ENCODE results near the gene ZCCHC14. TPM values are rescaled to one million over a fixed set of nuclear protein-coding genes. Genes with fewer than 3 reads are reported as not detected.

ZCCHC14 gene
- total RNA-seq, 2 experiments from 2014 or later: 12.4 to 13.9 TPM

DNA sequence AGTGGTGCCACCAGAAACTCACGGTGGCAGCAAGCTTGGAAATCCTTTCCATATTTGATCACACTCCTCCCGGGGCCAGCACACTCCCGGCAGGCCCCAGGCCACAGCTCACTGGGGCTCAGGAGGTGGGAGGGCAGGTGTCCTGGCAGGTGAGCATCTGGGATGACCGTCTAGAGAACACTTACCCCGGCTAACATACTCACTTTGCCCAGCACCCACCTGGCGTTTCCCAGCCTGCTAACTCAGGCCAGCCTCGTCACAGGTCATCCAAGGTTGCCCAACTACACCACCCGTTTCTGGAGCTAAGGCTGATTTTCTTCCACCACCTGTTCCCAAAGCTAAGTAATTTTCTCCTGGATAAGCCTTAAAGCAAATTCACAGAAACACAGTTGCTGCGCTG is 134.1 kb downstream of the ZCCHC14 start:
- Mint-ChIP-seq H3K27ac (no peak overlapping the region), H3K36me3 (ENCODE audit: low read depth) (peaks cover 13% of the 10 kb centered on the region)
- CTCF ChIA-PET: no interaction called here

DNA sequence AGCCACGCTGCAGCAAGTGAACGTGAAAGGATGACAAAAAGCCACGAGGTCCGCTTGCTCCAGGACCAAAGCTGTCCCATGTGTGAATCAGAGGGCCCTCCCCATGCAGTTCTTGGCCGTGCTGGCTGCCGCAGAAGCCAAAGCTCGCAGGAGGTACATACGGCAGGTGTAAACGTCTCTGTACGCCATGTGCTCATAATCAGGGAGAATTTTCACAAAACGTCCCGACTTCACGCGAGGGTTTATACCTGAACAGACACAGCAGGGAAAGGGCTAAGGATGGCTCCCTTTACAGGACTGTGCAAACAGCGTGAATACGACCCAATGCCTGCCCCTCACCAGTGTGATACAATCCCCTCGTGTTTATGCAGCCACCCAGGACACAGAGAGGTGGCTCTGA is 134.6 kb downstream of the ZCCHC14 start:
- H3K36me3 Mint-ChIP-seq (ENCODE audit: low read depth): peaks cover 13% of the 10 kb centered on the region
- no peak overlapping the region for H3K27ac Mint-ChIP-seq
- DNase-seq: no peak
- CTCF ChIA-PET: no interaction called here
- H3K9me3 Mint-ChIP-seq: no peaks in the 10 kb centered on the region
- H3K4me3 Mint-ChIP-seq: no peak overlapping the region
- intact Hi-C loops (cut with micrococcal nuclease): no loop called here
- H3K27me3 Mint-ChIP-seq (ENCODE audit: low read depth): no peaks in the 10 kb centered on the region
- H3K4me1 Mint-ChIP-seq (ENCODE audit: low read depth): peaks cover 7% of the 10 kb centered on the region

More for the DNA sequence above, 134.1 kb downstream of the ZCCHC14 start:
- peaks cover 7% of the 10 kb centered on the region for H3K4me1 Mint-ChIP-seq (ENCODE audit: low read depth)
- intact Hi-C loops (cut with micrococcal nuclease): no loop called here
- no peak overlapping the region for H3K4me3 Mint-ChIP-seq
- H3K9me3 Mint-ChIP-seq: no peaks in the 10 kb centered on the region
- no peaks in the 10 kb centered on the region for H3K27me3 Mint-ChIP-seq (ENCODE audit: low read depth)
- DNase-seq: no peak

DNA sequence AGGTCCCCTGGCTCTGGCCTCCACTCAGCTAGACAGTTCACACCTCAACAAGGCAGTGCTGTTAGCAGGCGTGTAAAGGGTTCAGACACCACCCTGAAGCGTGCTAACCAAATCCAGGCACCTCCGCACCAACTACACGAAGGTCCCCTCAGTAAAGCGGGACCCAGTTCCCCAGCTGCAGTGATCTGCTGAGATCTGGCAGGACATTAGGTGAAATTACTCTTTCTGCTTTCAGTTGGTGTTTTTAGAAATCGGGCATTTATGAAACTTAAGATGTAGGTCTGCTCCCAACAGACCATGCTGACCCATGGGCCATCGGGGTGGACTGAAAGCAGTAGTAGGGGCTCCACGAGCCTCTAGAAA is 136.4 kb downstream of the ZCCHC14 start:
- no peak overlapping the region for H3K27ac Mint-ChIP-seq
- no peaks in the 10 kb centered on the region for H3K27me3 Mint-ChIP-seq (ENCODE audit: low read depth)
- H3K9me3 Mint-ChIP-seq: no peaks in the 10 kb centered on the region
- peaks cover 13% of the 10 kb centered on the region for H3K36me3 Mint-ChIP-seq (ENCODE audit: low read depth)
- DNase-seq: no peak
- intact Hi-C loops (cut with micrococcal nuclease): no loop called here
- CTCF ChIA-PET: interaction anchor here (1.1 kb wide), 1 partner anchor 38 kb away, joined by 4 read pairs; no protein-coding TSS in a partner anchor
- peaks cover 7% of the 10 kb centered on the region for H3K4me1 Mint-ChIP-seq (ENCODE audit: low read depth)
- H3K4me3 Mint-ChIP-seq: no peak overlapping the region

Other genes starting within 250 kb of the ZCCHC14 start
- 10 to 100 TPM; 17.2 to 23.4 TPM for gene C16orf95, start 175.6 kb downstream of the ZCCHC14 start, total RNA-seq
- 10 to 100 TPM; 26.4 to 26.7 TPM for gene FBXO31, start 109.2 kb downstream of the ZCCHC14 start, total RNA-seq
- gene MAP1LC3B, start 100.7 kb downstream of the ZCCHC14 start, total RNA-seq: 10 to 100 TPM; 61.8 to 62.5 TPM
- gene JPH3, start 109.5 kb upstream of the ZCCHC14 start, total RNA-seq: under 1 TPM; 0.07 to 0.14 TPM

Measured in activated naive CD4-positive, alpha-beta T cell treated with anti-CD3 and anti-CD28 coated beads for 36 hours (primary cell).